Prostate gland (tissue), 2 donors: Measurements from ENCODE around the gene ASXL1. TPM values are rescaled to one million over a fixed set of nuclear protein-coding genes. Genes with fewer than 3 reads are reported as not detected.

Experiments
- DNase-seq: peaks from one replicate; pipeline ENCODE4 v3.0.0-alpha.2; 2019; ENCODE audit warnings: low spot score
- H3K27ac ChIP-seq, 2 donors: fragments of 200-600 bp; sonication (generic); 2 replicates each; pipeline ENCODE4 v1.5.1; 2017 to 2019
- H3K27me3 ChIP-seq: fragments of 200-600 bp; sonication (generic); replicated peaks from 2 replicates; pipeline ENCODE4 v1.5.1; 2019; ENCODE audit not compliant: insufficient read depth
- H3K36me3 ChIP-seq, 2 donors: fragments of 200-600 bp; sonication (generic); 1 replicate in 1 of 2; 2 replicates in 1 of 2; pipeline versions ENCODE4 v1.5.1 to v1.8.1; 2017 to 2019
- H3K4me1 ChIP-seq: fragments of 200-600 bp; sonication (generic); replicated peaks from 2 replicates; pipeline ENCODE4 v1.5.1; 2019
- H3K4me3 ChIP-seq, 2 donors: fragments of 200-600 bp; sonication (generic); 2 replicates each; pipeline ENCODE4 v1.5.1; 2017 to 2019
- H3K9me3 ChIP-seq: fragments of 200-600 bp; sonication (generic); 2 replicates; pipeline ENCODE4 v1.5.1; 2017
- POLR2A ChIP-seq: fragments of 450-650 bp; IDR thresholded peaks from one replicate; pipeline ENCODE4 v1.6.1; 2016; ENCODE audit warnings: antibody characterized with exemption, mild to moderate bottlenecking
- POLR2AphosphoS5 ChIP-seq: sonication (generic); formaldehyde crosslinking; IDR thresholded peaks from one replicate; pipeline ENCODE4 v1.6.1; 2017; ENCODE audit warnings: antibody characterized with exemption
- WGBS: methylation state at CpG from one replicate; pipeline ENCODE4 v1.1.5; 2018; 5-methylcytosine and 5-hydroxymethylcytosine counted together
- intact Hi-C: fragments of 100-400 bp; cut with DNase I; formaldehyde crosslinking; loops from one replicate; pipeline ENCODE4 v1.14.2; 2022
- total RNA-seq, 2 donors: library from RNA; depleted of rRNA; stranded (reverse); fragments of >200 nt; gene quantifications; one replicate each; pipeline ENCODE4 v1.1.0, GENCODE V29; 2016
- TF ChIP-seq, protein P1 (sequence below), 4 experiments: fragments of 200-600 bp in 2 of 4; fragments of 450-650 bp in 2 of 4; sonication (generic) in 2 of 4; IDR thresholded peaks; 1 replicate in 3 of 4; 2 replicates in 1 of 4; pipeline ENCODE4 v1.5.1; 2016 to 2019; ENCODE audit warnings: antibody characterized with exemption in 4 of 4, mild to moderate bottlenecking in 2 of 4, moderate library complexity in 2 of 4

The ASXL1 gene
- total RNA-seq, 2 donors from 2014 or later: 30.4 to 106 TPM

- H3K4me1 ChIP-seq: peaks cover 7% of the 10 kb centered on the region
- WGBS: 42% methylated on average over 1 of the region's 1 CpG
- DNase-seq: no peak
- no peak overlapping the region for H3K27ac ChIP-seq
- TF ChIP-seq POLR2AphosphoS5: no peak
- no peak for TF ChIP-seq POLR2A
- TF ChIP-seq, protein P1, sequence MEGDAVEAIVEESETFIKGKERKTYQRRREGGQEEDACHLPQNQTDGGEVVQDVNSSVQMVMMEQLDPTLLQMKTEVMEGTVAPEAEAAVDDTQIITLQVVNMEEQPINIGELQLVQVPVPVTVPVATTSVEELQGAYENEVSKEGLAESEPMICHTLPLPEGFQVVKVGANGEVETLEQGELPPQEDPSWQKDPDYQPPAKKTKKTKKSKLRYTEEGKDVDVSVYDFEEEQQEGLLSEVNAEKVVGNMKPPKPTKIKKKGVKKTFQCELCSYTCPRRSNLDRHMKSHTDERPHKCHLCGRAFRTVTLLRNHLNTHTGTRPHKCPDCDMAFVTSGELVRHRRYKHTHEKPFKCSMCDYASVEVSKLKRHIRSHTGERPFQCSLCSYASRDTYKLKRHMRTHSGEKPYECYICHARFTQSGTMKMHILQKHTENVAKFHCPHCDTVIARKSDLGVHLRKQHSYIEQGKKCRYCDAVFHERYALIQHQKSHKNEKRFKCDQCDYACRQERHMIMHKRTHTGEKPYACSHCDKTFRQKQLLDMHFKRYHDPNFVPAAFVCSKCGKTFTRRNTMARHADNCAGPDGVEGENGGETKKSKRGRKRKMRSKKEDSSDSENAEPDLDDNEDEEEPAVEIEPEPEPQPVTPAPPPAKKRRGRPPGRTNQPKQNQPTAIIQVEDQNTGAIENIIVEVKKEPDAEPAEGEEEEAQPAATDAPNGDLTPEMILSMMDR (IDR thresholded peaks at IDR 0.05): no peak
- no peaks in the 10 kb centered on the region for H3K27me3 ChIP-seq
- H3K36me3 ChIP-seq: peaks cover 0 to 2% of the 10 kb centered on the region in 2 donors
- intact Hi-C loops: loop anchor here (10.0 kb wide), 1 partner anchor 314 kb away; no protein-coding TSS in a partner anchor
- no peaks in the 10 kb centered on the region for H3K9me3 ChIP-seq
- H3K4me3 ChIP-seq: no peak overlapping the region
Measured at GRCh38 chr20:32330555-32330897, 27.6 kb upstream of the ASXL1 start.

DNA sequence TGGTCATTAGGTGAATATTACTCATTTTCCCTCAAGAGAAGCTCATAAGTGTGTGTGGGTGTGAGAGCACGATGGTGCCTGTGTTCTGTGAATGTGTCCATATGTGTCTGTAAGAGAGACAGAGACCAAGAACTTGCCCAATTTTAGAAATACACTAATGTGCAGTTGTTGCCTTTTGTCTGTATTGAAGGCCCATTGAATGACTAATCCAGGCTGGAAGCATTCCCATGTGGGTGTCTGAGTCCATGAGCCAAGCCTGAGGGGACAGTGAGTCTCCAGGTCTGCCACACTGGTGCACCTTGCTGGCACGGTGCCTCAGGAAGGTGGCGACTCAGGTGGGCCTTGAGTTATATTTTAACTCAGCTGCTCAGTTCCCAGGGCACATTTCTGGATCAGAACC lies 25.5 kb upstream of the ASXL1 start:
- intact Hi-C loops: loop anchor here (10.0 kb wide), 1 partner anchor 312 kb away; no protein-coding TSS in a partner anchor
- H3K27ac ChIP-seq: no peak overlapping the region

DNA sequence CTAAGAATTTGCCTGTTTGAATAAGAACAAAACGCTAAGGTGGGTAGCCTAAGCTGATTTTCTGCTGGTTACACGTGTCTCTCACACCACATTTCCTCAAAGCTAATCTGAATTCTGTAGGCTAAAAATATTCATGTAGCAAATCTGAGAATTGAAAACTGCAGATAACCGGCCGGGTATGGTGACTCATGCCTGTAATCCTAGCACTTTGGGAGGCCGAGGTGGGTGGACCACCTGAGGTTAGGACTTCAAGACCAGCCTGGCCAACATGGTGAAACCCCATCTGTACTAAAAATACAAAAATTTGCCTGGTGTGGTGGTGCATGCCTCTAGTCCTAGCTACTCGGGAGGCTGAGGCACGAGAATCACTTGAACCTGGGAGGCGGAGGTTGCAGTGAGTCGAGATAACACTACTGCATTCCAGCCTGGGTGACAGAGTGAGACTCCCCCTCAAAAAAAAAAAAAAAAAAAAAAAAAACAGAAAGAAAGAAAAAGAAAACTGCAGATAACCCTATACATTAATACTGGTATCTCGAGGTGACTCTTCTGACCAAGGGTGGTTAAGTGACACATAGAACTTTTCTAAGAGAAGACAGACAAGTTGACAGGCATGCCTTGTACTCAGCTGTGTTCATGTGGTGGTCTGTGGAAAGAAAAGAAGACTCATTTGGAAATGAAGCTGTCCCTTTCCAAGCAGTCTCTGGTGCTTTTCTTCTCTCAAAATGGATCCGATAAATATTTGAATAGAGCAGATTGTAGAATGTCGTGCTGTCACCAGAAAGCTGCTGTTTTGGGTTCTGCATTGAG lies 24.7 kb upstream of the ASXL1 start:
- DNase-seq: no peak
- no peak for TF ChIP-seq POLR2A
- TF ChIP-seq POLR2AphosphoS5: no peak
- TF ChIP-seq, protein P1 (IDR thresholded peaks at IDR 0.05): no peak
- Histone ChIP-seq H3K27ac (no peak overlapping the region), H3K27me3 (no peaks in the 10 kb centered on the region), H3K4me3 (no peak overlapping the region), H3K36me3 (no peaks in the 10 kb centered on the region), H3K4me1 (no peaks in the 10 kb centered on the region), H3K9me3 (no peaks in the 10 kb centered on the region)
- intact Hi-C loops: loop anchor here (10.0 kb wide), 1 partner anchor 311 kb away; no protein-coding TSS in a partner anchor
- 90% methylated on average over 12 of the region's 12 CpGs for WGBS

More for the DNA sequence above, 25.5 kb upstream of the ASXL1 start:
- no peak overlapping the region for H3K4me3 ChIP-seq
- no peaks in the 10 kb centered on the region for H3K27me3 ChIP-seq
- H3K9me3 ChIP-seq: no peaks in the 10 kb centered on the region
- WGBS: 52% methylated on average over 3 of the region's 3 CpGs
- no peak for TF ChIP-seq POLR2A
- TF ChIP-seq, protein P1 (IDR thresholded peaks at IDR 0.05): no peak
- TF ChIP-seq POLR2AphosphoS5: no peak
- no peaks in the 10 kb centered on the region for H3K4me1 ChIP-seq
- DNase-seq: no peak
- no peaks in the 10 kb centered on the region for H3K36me3 ChIP-seq

- H3K4me3 ChIP-seq: no peak overlapping the region
- WGBS: 59% methylated on average over 13 of the region's 13 CpGs
- H3K27me3 ChIP-seq: no peaks in the 10 kb centered on the region
- TF ChIP-seq POLR2AphosphoS5: no peak
- no peak for TF ChIP-seq POLR2A
- TF ChIP-seq, protein P1 (IDR thresholded peaks at IDR 0.05): no peak
- no peaks in the 10 kb centered on the region for H3K4me1 ChIP-seq
- DNase-seq: no peak
- intact Hi-C loops: loop anchor here (10.0 kb wide), 1 partner anchor 311 kb away; no protein-coding TSS in a partner anchor
- H3K9me3 ChIP-seq: no peaks in the 10 kb centered on the region
- no peaks in the 10 kb centered on the region for H3K36me3 ChIP-seq
- H3K27ac ChIP-seq: no peak overlapping the region
Measured at GRCh38 chr20:32333988-32334885, 23.9 kb upstream of the ASXL1 start.
